ENCODE measurements around the gene BMPR1B. TPM values are rescaled to one million over a fixed set of nuclear protein-coding genes. Genes with fewer than 3 reads are reported as not detected.

BMPR1B gene
- total RNA-seq, 1 experiment from 2014 or later = 10.5 TPM

- DNase-seq (ENCODE audit: low spot score) = no peak
Measured at GRCh38 chr4:94763005-94763404, 5.2 kb downstream of the BMPR1B start.

- no peak for DNase-seq (ENCODE audit: low spot score)
Measured at GRCh38 chr4:94763500-94763899, 5.7 kb downstream of the BMPR1B start.

- DNase-seq (ENCODE audit: low spot score) = no peak
Measured at GRCh38 chr4:94764069-94764468, 6.3 kb downstream of the BMPR1B start.

GRCh38 chr4:94765174-94765573 lies 7.4 kb downstream of the BMPR1B start:
- DNase-seq (ENCODE audit: low spot score) = no peak

GRCh38 chr4:94765648-94766047 lies 7.9 kb downstream of the BMPR1B start:
- no peak for DNase-seq (ENCODE audit: low spot score)

- peak; percentile 87 for DNase-seq (ENCODE audit: low spot score)
Measured at GRCh38 chr4:94766856-94767255, 9.1 kb downstream of the BMPR1B start.

GRCh38 chr4:94767446-94767845 lies 9.7 kb downstream of the BMPR1B start:
- DNase-seq (ENCODE audit: low spot score) = no peak

- no peak for DNase-seq (ENCODE audit: low spot score)
Measured at GRCh38 chr4:94782707-94783106, 25.0 kb downstream of the BMPR1B start.

GRCh38 chr4:94791701-94792100 lies 33.9 kb downstream of the BMPR1B start:
- DNase-seq (ENCODE audit: low spot score) = no peak

GRCh38 chr4:94798808-94799207 lies 41.1 kb downstream of the BMPR1B start:
- no peak for DNase-seq (ENCODE audit: low spot score)

- no peak for DNase-seq (ENCODE audit: low spot score)
Measured at GRCh38 chr4:94801016-94801415, 43.3 kb downstream of the BMPR1B start.

- no peak for DNase-seq (ENCODE audit: low spot score)
Measured at GRCh38 chr4:94802091-94802490, 44.3 kb downstream of the BMPR1B start.

GRCh38 chr4:94803181-94803580 lies 45.4 kb downstream of the BMPR1B start:
- DNase-seq (ENCODE audit: low spot score) = peak; percentile 57

- no peak for DNase-seq (ENCODE audit: low spot score)
Measured at GRCh38 chr4:94804650-94805049, 46.9 kb downstream of the BMPR1B start.

GRCh38 chr4:94806376-94806775 lies 48.6 kb downstream of the BMPR1B start:
- no peak for DNase-seq (ENCODE audit: low spot score)

GRCh38 chr4:94811643-94812042 lies 53.9 kb downstream of the BMPR1B start:
- no peak for DNase-seq (ENCODE audit: low spot score)

GRCh38 chr4:94813221-94813620 lies 55.5 kb downstream of the BMPR1B start:
- no peak for DNase-seq (ENCODE audit: low spot score)

- DNase-seq (ENCODE audit: low spot score) = peak; percentile 5
Measured at GRCh38 chr4:94814237-94814636, 56.5 kb downstream of the BMPR1B start.

- no peak for DNase-seq (ENCODE audit: low spot score)
Measured at GRCh38 chr4:94819371-94820168, 61.8 kb downstream of the BMPR1B start.

- DNase-seq (ENCODE audit: low spot score) = peak; percentile 13
Measured at GRCh38 chr4:94826206-94826605, 68.5 kb downstream of the BMPR1B start.

- peak; percentile 71 for DNase-seq (ENCODE audit: low spot score)
Measured at GRCh38 chr4:94827481-94828110, 69.8 kb downstream of the BMPR1B start.

GRCh38 chr4:94828882-94829281 lies 71.1 kb downstream of the BMPR1B start:
- no peak for DNase-seq (ENCODE audit: low spot score)

GRCh38 chr4:94831607-94832006 lies 73.9 kb downstream of the BMPR1B start:
- no peak for DNase-seq (ENCODE audit: low spot score)
